H9 (cell line): Measurements from ENCODE around the gene CFAP73. TPM values are rescaled to one million over a fixed set of nuclear protein-coding genes. Genes with fewer than 3 reads are reported as not detected.

Experiments
- DNase-seq: peaks from one replicate; pipeline ENCODE4 v3.0.0-alpha.2; 2017
- H2AFZ ChIP-seq: one replicate; pipeline ENCODE4 v1.6.1; 2013; ENCODE audit warnings: mild to moderate bottlenecking, low read length, control low read depth, moderate library complexity
- H2AK5ac ChIP-seq: 2 replicates; pipeline ENCODE4 v1.6.1; 2013; ENCODE audit warnings: low read length, control low read depth, mixed read lengths; ENCODE audit not compliant: insufficient read length
- H2BK120ac ChIP-seq: one replicate; pipeline ENCODE4 v1.6.1; 2013; ENCODE audit warnings: low read depth, mild to moderate bottlenecking, low read length, control low read depth, inconsistent platforms; ENCODE audit not compliant: poor library complexity, severe bottlenecking
- H2BK12ac ChIP-seq: 2 replicates; pipeline ENCODE4 v1.6.1; 2013; ENCODE audit warnings: low read length, control low read depth, mixed read lengths, low read depth; ENCODE audit not compliant: insufficient read length
- H2BK15ac ChIP-seq: 2 replicates; pipeline ENCODE4 v1.6.1; 2013; ENCODE audit warnings: low read depth, low read length, control low read depth
- H2BK20ac ChIP-seq: one replicate; pipeline ENCODE4 v1.6.1; 2013; ENCODE audit warnings: low read depth, mild to moderate bottlenecking, low read length, control low read depth, inconsistent platforms; ENCODE audit not compliant: poor library complexity, severe bottlenecking
- H2BK5ac ChIP-seq: 2 replicates; pipeline ENCODE4 v1.6.1; 2013; ENCODE audit warnings: low read length, control low read depth, mixed read lengths; ENCODE audit not compliant: insufficient read length
- H3K14ac ChIP-seq: 2 replicates; pipeline ENCODE4 v1.6.1; 2013; ENCODE audit warnings: low read length, control low read depth; ENCODE audit not compliant: insufficient read depth
- H3K18ac ChIP-seq: 2 replicates; pipeline ENCODE4 v1.6.1; 2013; ENCODE audit warnings: low read depth, mild to moderate bottlenecking, mixed read lengths, low read length, control low read depth; ENCODE audit not compliant: insufficient read length
- H3K23ac ChIP-seq: 2 replicates; pipeline ENCODE4 v1.6.1; 2013; ENCODE audit warnings: low read length, control low read depth, mixed read lengths, low read depth; ENCODE audit not compliant: insufficient read length
- H3K23me2 ChIP-seq: 2 replicates; pipeline ENCODE4 v1.6.1; 2013; ENCODE audit warnings: low read depth, mild to moderate bottlenecking, mixed read lengths, low read length, control low read depth; ENCODE audit not compliant: insufficient read length, poor library complexity, severe bottlenecking
- H3K27ac ChIP-seq: 2 replicates; pipeline ENCODE4 v1.5.1; 2013; ENCODE audit warnings: low read length, control low read depth, mixed read lengths, low read depth; ENCODE audit not compliant: insufficient read length
- H3K27me3 ChIP-seq: 2 replicates; pipeline ENCODE4 v1.6.1; 2013; ENCODE audit warnings: low read length, control low read depth, inconsistent platforms; ENCODE audit not compliant: insufficient read depth
- H3K4ac ChIP-seq: 2 replicates; pipeline ENCODE4 v1.6.1; 2013; ENCODE audit warnings: low read depth, mild to moderate bottlenecking, control low read depth, inconsistent platforms, low read length, moderate library complexity
- H3K4me1 ChIP-seq: 2 replicates; pipeline ENCODE4 v1.6.1; 2013; ENCODE audit warnings: low read length, control low read depth, inconsistent platforms; ENCODE audit not compliant: insufficient read depth
- H3K4me2 ChIP-seq: 2 replicates; pipeline ENCODE4 v1.6.1; 2013; ENCODE audit warnings: low read length, control low read depth, mixed read lengths; ENCODE audit not compliant: insufficient read length, insufficient read depth
- H3K56ac ChIP-seq: 2 replicates; pipeline ENCODE4 v1.6.1; 2013; ENCODE audit warnings: low read depth, mild to moderate bottlenecking, mixed read lengths, low read length, control low read depth; ENCODE audit not compliant: insufficient read length
- H3K79me1 ChIP-seq: 2 replicates; pipeline ENCODE4 v1.6.1; 2013; ENCODE audit warnings: low read depth, mild to moderate bottlenecking, moderate library complexity, low read length, control low read depth, inconsistent platforms; ENCODE audit not compliant: insufficient read depth, poor library complexity, severe bottlenecking
- H3K79me2 ChIP-seq: 2 replicates; pipeline ENCODE4 v1.6.1; 2013; ENCODE audit warnings: low read length, control low read depth, inconsistent platforms; ENCODE audit not compliant: insufficient read depth
- H3K9ac ChIP-seq: 2 replicates; pipeline ENCODE4 v1.6.1; 2013; ENCODE audit warnings: low read length, control low read depth, mixed read lengths; ENCODE audit not compliant: insufficient read length; ENCODE audit errors: extremely low read depth
- H3K9me3 ChIP-seq: one replicate; pipeline ENCODE4 v1.6.1; 2013; ENCODE audit warnings: low read depth, low read length, inconsistent platforms; ENCODE audit not compliant: control insufficient read depth
- H3T11ph ChIP-seq: one replicate; pipeline ENCODE4 v1.6.1; 2013; ENCODE audit warnings: mild to moderate bottlenecking, low read length, control low read depth, inconsistent platforms
- H4K20me1 ChIP-seq: one replicate; pipeline ENCODE4 v1.6.1; 2013; ENCODE audit not compliant: control insufficient read depth, insufficient read length, insufficient read depth
- H4K5ac ChIP-seq: 2 replicates; pipeline ENCODE4 v1.6.1; 2013; ENCODE audit warnings: low read depth, mild to moderate bottlenecking, mixed read lengths, low read length, control low read depth; ENCODE audit not compliant: insufficient read length
- H4K8ac ChIP-seq: replicated peaks from 2 replicates; pipeline ENCODE4 v1.6.1; 2013; ENCODE audit warnings: low read length, control low read depth, mixed read lengths, low read depth; ENCODE audit not compliant: insufficient read length
- H4K91ac ChIP-seq: 2 replicates; pipeline ENCODE4 v1.6.1; 2013; ENCODE audit warnings: low read depth, mild to moderate bottlenecking, moderate library complexity, mixed read lengths, low read length, control low read depth; ENCODE audit not compliant: insufficient read length
- H3K27ac Mint-ChIP-seq, 3 experiments: 2 replicates in 2 of 3; 3 replicates in 1 of 3; pipeline ENCODE4 v1.8.0; 2020 to 2021; ENCODE audit warnings: mixed read lengths in 3 of 3, mild to moderate bottlenecking in 1 of 3, moderate library complexity in 1 of 3
- H3K27me3 Mint-ChIP-seq: 2 replicates; pipeline ENCODE4 v1.8.0; 2021; ENCODE audit warnings: low read depth, mild to moderate bottlenecking, moderate library complexity, mixed read lengths
- H3K36me3 Mint-ChIP-seq, 3 experiments: 2 replicates in 2 of 3; 3 replicates in 1 of 3; pipeline ENCODE4 v1.8.0; 2020 to 2021; ENCODE audit warnings: low read depth in 3 of 3, mixed read lengths in 3 of 3; ENCODE audit not compliant: insufficient read depth in 1 of 3
- H3K4me1 Mint-ChIP-seq, 2 experiments: 2 replicates each; pipeline ENCODE4 v1.8.0; 2020; ENCODE audit warnings: mixed read lengths in 2 of 2
- H3K4me3 Mint-ChIP-seq, 2 experiments: 2 replicates in 1 of 2; 3 replicates in 1 of 2; pipeline ENCODE4 v1.8.0; 2020 to 2021; ENCODE audit warnings: mild to moderate bottlenecking in 2 of 2, mixed read lengths in 2 of 2, moderate library complexity in 1 of 2
- H3K9me3 Mint-ChIP-seq, 2 experiments: 2 replicates in 1 of 2; 3 replicates in 1 of 2; pipeline ENCODE4 v1.8.0; 2020; ENCODE audit warnings: mild to moderate bottlenecking in 2 of 2, mixed read lengths in 2 of 2, moderate library complexity in 1 of 2
- WGBS: extraction: QIAGEN DNeasy Blood & Tissue Kit; methylation state at CpG from one replicate; pipeline ENCODE4 v1.1.7; 2013; ENCODE audit warnings: missing lambda C conversion rate, low lambda C conversion rate, mixed read lengths; ENCODE audit not compliant: insufficient read length; ENCODE audit errors: extremely low coverage; 5-methylcytosine and 5-hydroxymethylcytosine counted together
- total RNA-seq: library from RNA; stranded (reverse); gene quantifications from 2 replicates; pipeline ENCODE4 v1.2.1, GENCODE V29; 2021
- TF ChIP-seq, protein P1 (sequence below): fragments of 200-600 bp; sonication (generic); conservative IDR thresholded peaks from 3 replicates; pipeline ENCODE4 v1.8.0; 2021; ENCODE audit warnings: antibody characterized with exemption, mild to moderate bottlenecking

CFAP73 gene
- total RNA-seq, 1 experiment from 2014 or later: not detected

DNA sequence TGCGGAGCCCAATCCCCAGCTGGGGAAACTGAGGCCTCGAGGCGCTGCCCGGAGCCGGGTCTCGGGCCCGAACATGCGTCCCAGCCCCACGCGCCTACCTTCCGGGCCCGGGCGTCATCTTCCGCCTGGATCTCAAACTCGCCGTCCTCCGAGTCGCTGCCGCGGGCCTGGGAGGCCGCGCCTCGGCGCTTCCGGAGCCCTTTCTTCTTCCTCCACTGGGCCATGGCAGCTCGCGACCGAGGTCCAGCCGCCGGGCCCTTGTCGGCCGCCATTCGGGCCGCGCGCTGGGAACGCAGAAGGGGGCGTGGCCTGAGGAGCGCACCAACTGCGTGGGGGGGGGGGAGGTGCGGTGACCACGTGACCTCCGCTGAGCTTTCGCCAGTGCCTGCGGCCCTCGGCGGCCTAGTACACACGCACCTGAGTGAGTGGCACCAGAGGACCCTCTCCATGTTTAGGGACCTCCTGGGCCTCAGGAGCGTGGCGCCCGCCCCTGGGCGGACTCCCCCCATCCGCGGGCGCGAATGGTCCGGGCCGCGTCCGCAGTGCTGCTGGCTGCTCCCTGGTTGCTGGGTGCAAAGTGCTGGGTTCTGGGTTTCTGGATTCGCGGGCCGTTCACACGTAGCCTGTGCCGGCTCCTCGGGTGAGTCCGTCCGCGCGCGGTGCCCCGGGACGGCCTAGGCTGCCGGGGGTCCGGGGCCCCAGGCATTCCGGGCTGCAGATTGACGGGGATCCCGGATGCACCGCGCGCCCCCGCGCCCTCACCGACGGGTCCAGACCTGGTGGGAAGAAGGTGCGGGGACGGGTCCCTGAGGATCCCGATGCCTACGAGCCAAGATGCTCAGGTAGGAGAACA, 35.9 kb downstream of the CFAP73 start, which contains the start of the genes DDX54 and RITA1:
Gene DDX54 (minus strand): TSS at position 299 of the 853 bp plus-strand sequence. CDS start 27 bp downstream, at position 272.
Gene RITA1 (plus strand): TSS at position 542 of the 853 bp plus-strand sequence. CDS start 1,026 bp downstream, outside the sequence.
- Histone ChIP-seq H2AK5ac (no peak within 1 kb of the TSS), H2AFZ (no peak within 1 kb of the TSS), H3K9ac (peak within 1 kb of the TSS; percentile 77), H3K4ac (no peak within 1 kb of the TSS), H2BK20ac (no peak within 1 kb of the TSS), H3K56ac (no peak within 1 kb of the TSS), H4K91ac (no peak within 1 kb of the TSS), H3K14ac (peak within 1 kb of the TSS; percentile 93), H2BK120ac (no peak within 1 kb of the TSS), H3K4me2 (peak within 1 kb of the TSS; percentile 94), H2BK15ac (no peak within 1 kb of the TSS), H4K20me1 (no peaks in the 10 kb centered on the region), H3T11ph (no peak within 1 kb of the TSS), H3K23me2 (peaks cover 8% of the 10 kb centered on the region), H3K18ac (peak within 1 kb of the TSS; percentile 89), H3K27me3 (no peaks in the 10 kb centered on the region), H3K23ac (no peak within 1 kb of the TSS), H3K9me3 (no peaks in the 10 kb centered on the region), H3K79me1 (peaks cover 17% of the 10 kb centered on the region), H2BK5ac (no peak within 1 kb of the TSS), H3K79me2 (peaks cover 16% of the 10 kb centered on the region; the same call in 1 of the 2 replicates), H2BK12ac (no peak within 1 kb of the TSS), H3K27ac (no peak within 1 kb of the TSS), H3K4me1 (no peaks in the 10 kb centered on the region), H4K8ac (no peak within 1 kb of the TSS), H4K5ac (no peak within 1 kb of the TSS)
- Mint-ChIP-seq H3K27me3 (no peaks in the 10 kb centered on the region), H3K27ac (peak within 1 kb of the TSS in 2 of 3 experiments; percentile 74 to 77; a peak in 4 of 7 replicates), H3K9me3 (no peaks in the 10 kb centered on the region), H3K36me3 (peaks cover 29 to 44% (median 33%) of the 10 kb centered on the region in 3 experiments), H3K4me3 (peak within 1 kb of the TSS; percentile 89 to 92), H3K4me1 (peaks cover 8 to 12% of the 10 kb centered on the region in 2 experiments)
- TF ChIP-seq, protein P1, sequence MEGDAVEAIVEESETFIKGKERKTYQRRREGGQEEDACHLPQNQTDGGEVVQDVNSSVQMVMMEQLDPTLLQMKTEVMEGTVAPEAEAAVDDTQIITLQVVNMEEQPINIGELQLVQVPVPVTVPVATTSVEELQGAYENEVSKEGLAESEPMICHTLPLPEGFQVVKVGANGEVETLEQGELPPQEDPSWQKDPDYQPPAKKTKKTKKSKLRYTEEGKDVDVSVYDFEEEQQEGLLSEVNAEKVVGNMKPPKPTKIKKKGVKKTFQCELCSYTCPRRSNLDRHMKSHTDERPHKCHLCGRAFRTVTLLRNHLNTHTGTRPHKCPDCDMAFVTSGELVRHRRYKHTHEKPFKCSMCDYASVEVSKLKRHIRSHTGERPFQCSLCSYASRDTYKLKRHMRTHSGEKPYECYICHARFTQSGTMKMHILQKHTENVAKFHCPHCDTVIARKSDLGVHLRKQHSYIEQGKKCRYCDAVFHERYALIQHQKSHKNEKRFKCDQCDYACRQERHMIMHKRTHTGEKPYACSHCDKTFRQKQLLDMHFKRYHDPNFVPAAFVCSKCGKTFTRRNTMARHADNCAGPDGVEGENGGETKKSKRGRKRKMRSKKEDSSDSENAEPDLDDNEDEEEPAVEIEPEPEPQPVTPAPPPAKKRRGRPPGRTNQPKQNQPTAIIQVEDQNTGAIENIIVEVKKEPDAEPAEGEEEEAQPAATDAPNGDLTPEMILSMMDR: no peak
- WGBS: no CpG with 5 or more reads among the region's 89 CpGs
- DNase-seq: peak; percentile 95
